Measurements from ENCODE around the gene STK39. TPM values are rescaled to one million over a fixed set of nuclear protein-coding genes. Genes with fewer than 3 reads are reported as not detected.

The STK39 gene
- total and polyA plus RNA-seq, 2 of the 4 experiments (the other 2 are of a cell fraction) = 11.8 to 16.4 TPM

DNA sequence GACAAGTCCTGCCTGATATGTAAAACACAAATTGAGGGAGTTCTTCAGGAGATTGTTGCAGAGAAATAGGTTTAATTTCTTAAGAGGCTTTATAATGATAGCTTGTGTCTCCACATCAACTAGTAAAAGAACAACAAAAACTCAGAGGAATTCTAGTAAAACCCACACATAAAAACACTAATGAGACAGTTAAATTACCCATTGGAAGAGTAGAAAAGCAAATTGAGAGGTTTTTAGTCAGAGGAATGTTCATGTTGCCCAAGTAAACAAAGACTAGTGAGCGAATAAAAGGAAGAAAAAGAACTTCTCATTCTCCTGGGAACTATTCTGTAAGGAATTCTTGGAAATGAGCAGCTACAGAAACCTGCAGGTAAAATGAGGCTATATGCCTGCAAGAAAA lies 330.6 kb downstream of the STK39 start:
- no peak for DNase-seq
- intact Hi-C loops (cut with micrococcal nuclease) = no loop called here
- no peaks in the 10 kb centered on the region for H4K20me1 ChIP-seq (ENCODE audit: insufficient read depth, low read length)
- TF ChIP-seq POLR2A (IDR thresholded peaks at IDR 0.05; ENCODE audit: low read depth, low read length) (no peak), MAZ (IDR thresholded peaks at IDR 0.05; ENCODE audit: borderline replicate concordance, low read depth, low read length) (no peak), BHLHE40 (IDR thresholded peaks at IDR 0.05; ENCODE audit: low read depth, low read length) (no peak), CHD1 (IDR thresholded peaks at IDR 0.05; ENCODE audit: low read depth, low read length) (no peak), CTCF (conservative IDR thresholded peaks at IDR 0.05; ENCODE audit: low read depth, low read length) (no peak), MAFK (IDR thresholded peaks at IDR 0.05; ENCODE audit: low read depth, low read length) (no peak), CEBPB (IDR thresholded peaks at IDR 0.05; ENCODE audit: low read depth, low read length) (no peak), ELK1 (IDR thresholded peaks at IDR 0.05; ENCODE audit: borderline replicate concordance, low read depth, low read length) (no peak), SMC3 (IDR thresholded peaks at IDR 0.05; ENCODE audit: low read depth, low read length) (no peak), RAD21 (IDR thresholded peaks at IDR 0.05; ENCODE audit: low read length) (no peak), MXI1 (IDR thresholded peaks at IDR 0.05; ENCODE audit: borderline replicate concordance, low read depth, low read length) (no peak), RFX5 (IDR thresholded peaks at IDR 0.05; ENCODE audit: low read depth, low read length) (no peak), FOS (IDR thresholded peaks at IDR 0.05; ENCODE audit: low read depth, low read length) (no peak), RCOR1 (IDR thresholded peaks at IDR 0.05; ENCODE audit: insufficient replicate concordance, low read length) (no peak), NFE2L2 (IDR thresholded peaks at IDR 0.05; ENCODE audit: low read depth, low read length) (no peak)
- TF ChIP-seq, protein P1, sequence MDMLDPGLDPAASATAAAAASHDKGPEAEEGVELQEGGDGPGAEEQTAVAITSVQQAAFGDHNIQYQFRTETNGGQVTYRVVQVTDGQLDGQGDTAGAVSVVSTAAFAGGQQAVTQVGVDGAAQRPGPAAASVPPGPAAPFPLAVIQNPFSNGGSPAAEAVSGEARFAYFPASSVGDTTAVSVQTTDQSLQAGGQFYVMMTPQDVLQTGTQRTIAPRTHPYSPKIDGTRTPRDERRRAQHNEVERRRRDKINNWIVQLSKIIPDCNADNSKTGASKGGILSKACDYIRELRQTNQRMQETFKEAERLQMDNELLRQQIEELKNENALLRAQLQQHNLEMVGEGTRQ (IDR thresholded peaks at IDR 0.05; ENCODE audit: low read depth, low read length) = no peak
- no peaks in the 10 kb centered on the region for H3K36me3 ChIP-seq (ENCODE audit: control insufficient read depth, insufficient read depth, low read length)
- no peak overlapping the region for H3K27ac ChIP-seq (ENCODE audit: insufficient read depth, low read length)
- H3K4me3 ChIP-seq (ENCODE audit: insufficient read depth, low read depth, low read length) = no peak overlapping the region
- H2BK15ac ChIP-seq (ENCODE audit: low read depth, low read length) = no peak overlapping the region
- H3K4ac ChIP-seq (ENCODE audit: low read depth, low read length) = no peak overlapping the region
- no peaks in the 10 kb centered on the region for H3K9me1 ChIP-seq (ENCODE audit: insufficient read depth, low read length)
- dilution Hi-C loops (cut with HindIII; ENCODE audit: low sequenced_read_pairs, unreplicated experiment) = no loop called here
- H3K27me3 ChIP-seq (ENCODE audit: control insufficient read depth, insufficient read depth, low read length) = no peaks in the 10 kb centered on the region
- H3K4me1 ChIP-seq (ENCODE audit: control insufficient read depth, insufficient read depth, low read length) = no peaks in the 10 kb centered on the region
- in situ Hi-C loops (cut with MboI; ENCODE audit: low sequenced_read_pairs) = no loop called here
- ChIA-PET CTCF (no interaction called here), POLR2A (ENCODE audit: unreplicated experiment) (no interaction called here)
- no peak overlapping the region for H4K5ac ChIP-seq (ENCODE audit: low read depth, low read length)
- no peak overlapping the region for H3K18ac ChIP-seq (ENCODE audit: low read depth, low read length)
- WGBS, 2 experiments (ENCODE audit: extremely low coverage in 2 of 2, insufficient read length in 1 of 2) = no CpG with 5 or more reads among the region's 1 CpG
- no peak overlapping the region for H2BK5ac ChIP-seq (ENCODE audit: low read depth, low read length, poor library complexity, severe bottlenecking)
- H2BK20ac ChIP-seq (ENCODE audit: low read depth, low read length) = no peak overlapping the region
- H2AK9ac ChIP-seq (replicated peaks; ENCODE audit: low read depth, low read length, poor library complexity) = no peak overlapping the region
- H2AK5ac ChIP-seq (ENCODE audit: low read depth, low read length) = no peak overlapping the region
- no peak overlapping the region for H4K91ac ChIP-seq (ENCODE audit: insufficient read depth, low read depth, low read length)
- H2BK120ac ChIP-seq (ENCODE audit: low read depth, low read length) = no peak overlapping the region
- no peak overlapping the region for H4K8ac ChIP-seq (ENCODE audit: low read depth in 2 of 2, low read length in 2 of 2)
- H3K56ac ChIP-seq (ENCODE audit: extremely low read depth, insufficient read depth, low read length) = no peak overlapping the region
- H3K9me3 ChIP-seq (ENCODE audit: control insufficient read depth, insufficient read depth, low read length) = no peaks in the 10 kb centered on the region
- BruUV-seq (replicated peaks) = no TSS peak
- H3K4me2 ChIP-seq (ENCODE audit: low read depth, low read length) = no peak overlapping the region
- H3K9ac ChIP-seq (ENCODE audit: low read depth, low read length) = no peak overlapping the region
- H3K79me1 ChIP-seq (ENCODE audit: low read depth in 1 of 2, low read length in 2 of 2) = no peaks in the 10 kb centered on the region
- no peak overlapping the region for H2AFZ ChIP-seq (replicated peaks; ENCODE audit: low read length, poor library complexity)
- H3K14ac ChIP-seq (replicated peaks; ENCODE audit: low read depth, low read length) = no peak overlapping the region
- ATAC-seq (ENCODE audit: low read depth) = no peak
- H3K23ac ChIP-seq (ENCODE audit: low read depth, low read length) = no peak overlapping the region
